T-helper 1 cell treated with Interleukin-12 subunit alpha and Interleukin-12 subunit beta and Interleukin-4 antibody, amounts not matched to agents 30 μg/mL and 1 μg/mL, for 36 hours (primary cell): Measurements from ENCODE around the gene NCBP3.

Experiments
- H3K27ac Mint-ChIP-seq: one replicate; pipeline ENCODE4 v1.8.0; 2021; ENCODE audit warnings: mild to moderate bottlenecking, mixed read lengths
- H3K27me3 Mint-ChIP-seq: one replicate; pipeline ENCODE4 v1.8.0; 2021; ENCODE audit warnings: low read depth, mixed read lengths
- H3K36me3 Mint-ChIP-seq: one replicate; pipeline ENCODE4 v1.8.0; 2021; ENCODE audit warnings: low read depth, mixed read lengths
- H3K4me1 Mint-ChIP-seq: one replicate; pipeline ENCODE4 v1.8.0; 2021; ENCODE audit warnings: low read depth, mixed read lengths
- H3K4me3 Mint-ChIP-seq: one replicate; pipeline ENCODE4 v1.8.0; 2021; ENCODE audit warnings: mild to moderate bottlenecking, moderate library complexity, mixed read lengths
- H3K9me3 Mint-ChIP-seq: one replicate; pipeline ENCODE4 v1.8.0; 2021; ENCODE audit warnings: mixed read lengths

NCBP3 gene

GRCh38 chr17:3845621-3846436 lies at the start of gene NCBP3:
Gene NCBP3, minus strand, starts transcription at chr17:3846246. Its CDS starts 23 bp downstream, at chr17:3846223.
- Mint-ChIP-seq H3K4me1 (peaks cover 17% of the 10 kb centered on the region), H3K27me3 (peaks cover 15% of the 10 kb centered on the region), H3K36me3 (peaks cover 13% of the 10 kb centered on the region), H3K9me3 (no peaks in the 10 kb centered on the region), H3K4me3 (peak within 1 kb of the TSS; percentile 92), H3K27ac (peak within 1 kb of the TSS; percentile 88)

- H3K27me3 Mint-ChIP-seq: peaks cover 8% of the 10 kb centered on the region
- no peak overlapping the region for H3K4me3 Mint-ChIP-seq
- H3K27ac Mint-ChIP-seq: no peak overlapping the region
Observed at GRCh38 chr17:3895354-3895753, 49.3 kb upstream of the NCBP3 start.

DNA sequence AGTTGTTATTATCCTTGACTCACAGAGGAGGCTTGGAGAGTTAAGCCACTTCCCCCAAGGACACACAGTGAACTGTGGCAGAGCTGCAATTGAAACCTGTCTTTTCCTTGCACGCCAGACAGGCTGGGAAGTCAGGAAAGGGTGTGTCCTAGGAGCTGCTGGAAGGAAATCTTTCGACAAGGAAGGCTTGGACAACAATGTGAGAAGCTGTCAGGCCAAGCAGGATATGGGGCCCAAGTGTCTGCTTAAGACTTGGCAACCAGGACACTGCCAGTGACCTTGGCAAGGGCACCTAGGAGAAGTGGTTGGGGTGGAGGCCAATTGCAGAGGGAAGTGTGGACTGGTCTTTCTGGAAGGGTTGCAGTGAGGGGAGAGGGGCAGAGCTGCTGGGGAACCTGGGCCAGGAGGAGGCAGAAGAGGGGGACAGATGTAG lies 48.9 kb upstream of the NCBP3 start:
- no peaks in the 10 kb centered on the region for H3K36me3 Mint-ChIP-seq
- H3K9me3 Mint-ChIP-seq: no peaks in the 10 kb centered on the region
- H3K27me3 Mint-ChIP-seq: peaks cover 8% of the 10 kb centered on the region
- H3K27ac Mint-ChIP-seq: no peak overlapping the region
- no peak overlapping the region for H3K4me3 Mint-ChIP-seq
- peaks cover 19% of the 10 kb centered on the region for H3K4me1 Mint-ChIP-seq

More at GRCh38 chr17:3895354-3895753, 49.3 kb upstream of the NCBP3 start:
- no peaks in the 10 kb centered on the region for H3K9me3 Mint-ChIP-seq
- H3K36me3 Mint-ChIP-seq: no peaks in the 10 kb centered on the region
- H3K4me1 Mint-ChIP-seq: peaks cover 19% of the 10 kb centered on the region

GRCh38 chr17:3894188-3894587 lies 48.1 kb upstream of the NCBP3 start:
- peaks cover 19% of the 10 kb centered on the region for H3K4me1 Mint-ChIP-seq
- H3K27ac Mint-ChIP-seq: peak overlapping the region; percentile 80
- H3K9me3 Mint-ChIP-seq: no peaks in the 10 kb centered on the region
- H3K36me3 Mint-ChIP-seq: no peaks in the 10 kb centered on the region
- H3K27me3 Mint-ChIP-seq: peaks cover 8% of the 10 kb centered on the region
- H3K4me3 Mint-ChIP-seq: peak overlapping the region; percentile 67

- Mint-ChIP-seq H3K9me3 (no peaks in the 10 kb centered on the region), H3K36me3 (no peaks in the 10 kb centered on the region), H3K4me3 (peak overlapping the region; percentile 67), H3K27me3 (peaks cover 8% of the 10 kb centered on the region), H3K4me1 (peaks cover 19% of the 10 kb centered on the region), H3K27ac (peak overlapping the region; percentile 80)
Observed at GRCh38 chr17:3893720-3894116, 47.7 kb upstream of the NCBP3 start.

DNA sequence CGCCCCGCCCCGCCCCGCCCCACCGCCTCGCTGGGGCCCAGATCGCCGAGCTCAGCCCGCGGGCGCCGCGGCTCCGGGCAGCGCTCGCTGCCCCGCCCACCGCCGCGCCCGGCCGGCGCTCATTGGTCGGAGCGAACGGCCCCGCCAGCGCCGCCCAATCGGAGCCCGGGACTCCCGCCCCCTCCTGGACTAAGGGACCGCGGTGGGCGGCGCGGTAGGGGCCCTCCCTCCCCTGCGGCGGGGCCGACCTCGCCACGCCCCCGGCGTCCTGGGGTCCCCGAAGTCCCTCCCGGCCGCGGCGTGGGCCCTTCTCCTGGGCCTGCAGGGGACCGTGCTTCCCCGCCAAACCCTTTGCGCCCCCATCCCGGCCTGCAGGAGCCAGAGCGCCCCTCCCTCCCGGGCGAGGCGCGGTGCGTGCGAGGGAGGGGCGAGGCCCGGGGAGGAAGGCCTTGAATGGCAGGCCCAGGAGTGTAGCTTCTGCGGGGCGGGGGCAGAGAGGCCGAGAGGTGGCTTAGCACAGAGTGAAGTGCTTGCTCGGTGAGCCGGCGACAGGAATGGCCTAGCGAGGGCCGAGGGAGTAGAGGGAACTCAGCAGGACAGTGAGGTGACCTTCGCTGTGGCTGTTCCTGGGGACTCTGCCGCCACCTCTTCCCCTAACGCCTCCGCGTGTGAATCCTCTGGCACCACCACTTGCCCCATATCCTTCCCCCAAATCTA lies 47.1 kb upstream of the NCBP3 start, which contains the start of gene CAMKK1:
Gene CAMKK1 (minus strand): TSS at position 51 of the 717 bp plus-strand sequence. CDS start 7,366 bp downstream, outside the sequence.
- H3K9me3 Mint-ChIP-seq: no peaks in the 10 kb centered on the region
- peak within 1 kb of the TSS; percentile 80 for H3K27ac Mint-ChIP-seq
- H3K4me1 Mint-ChIP-seq: peaks cover 19% of the 10 kb centered on the region
- H3K27me3 Mint-ChIP-seq: peaks cover 8% of the 10 kb centered on the region
- no peaks in the 10 kb centered on the region for H3K36me3 Mint-ChIP-seq
- H3K4me3 Mint-ChIP-seq: peak within 1 kb of the TSS; percentile 74

DNA sequence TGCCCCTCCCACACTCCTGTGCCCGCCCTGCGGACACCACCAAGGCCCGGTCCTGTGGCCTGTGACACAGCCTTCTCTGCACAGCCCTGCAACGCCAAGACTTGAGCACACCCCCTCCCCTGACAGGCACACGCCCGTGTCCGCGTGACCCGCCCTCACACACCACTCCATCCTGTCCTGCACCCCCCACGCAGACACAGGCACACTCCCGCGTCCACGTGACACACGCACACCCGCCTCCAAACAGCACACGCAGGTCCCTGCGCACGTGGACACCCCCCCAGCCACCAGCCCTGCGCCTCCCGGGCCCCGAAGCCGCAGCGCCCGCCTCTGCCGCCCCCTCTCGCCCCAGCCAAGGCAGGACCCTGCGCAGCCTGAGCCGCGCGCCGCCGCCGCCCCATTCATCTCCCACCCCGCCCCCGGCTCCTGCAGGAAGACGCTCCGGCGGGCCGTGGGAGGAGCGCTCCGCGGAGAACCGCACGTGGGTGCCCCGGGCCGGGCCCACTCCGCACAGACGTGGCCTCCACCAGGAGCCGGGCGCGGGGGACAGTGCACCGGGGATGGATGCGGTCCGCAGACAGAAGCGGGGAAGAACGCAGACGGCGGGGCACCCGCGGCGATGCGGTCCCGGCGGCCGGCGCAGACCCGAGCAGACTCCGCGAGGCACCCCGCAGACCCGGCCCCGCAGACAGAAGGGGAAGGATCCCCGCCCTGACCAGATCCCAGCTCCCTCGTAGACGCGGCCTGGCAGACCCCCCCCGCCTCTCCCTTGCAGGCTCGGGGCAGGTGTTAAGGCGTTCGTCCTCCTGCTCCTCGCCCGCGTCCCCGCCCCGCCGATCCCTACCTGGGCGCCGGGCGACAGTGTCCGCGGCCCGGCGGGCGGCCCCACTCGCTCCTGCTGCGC lies 46.3 kb upstream of the NCBP3 start:
- H3K9me3 Mint-ChIP-seq: no peaks in the 10 kb centered on the region
- peak overlapping the region; percentile 74 for H3K4me3 Mint-ChIP-seq
- no peaks in the 10 kb centered on the region for H3K36me3 Mint-ChIP-seq
- H3K27ac Mint-ChIP-seq: peak overlapping the region; percentile 74
- H3K27me3 Mint-ChIP-seq: peaks cover 8% of the 10 kb centered on the region
- peaks cover 20% of the 10 kb centered on the region for H3K4me1 Mint-ChIP-seq

GRCh38 chr17:3891626-3892094 lies 45.6 kb upstream of the NCBP3 start:
- H3K4me1 Mint-ChIP-seq: peaks cover 27% of the 10 kb centered on the region
- no peaks in the 10 kb centered on the region for H3K36me3 Mint-ChIP-seq
- peak overlapping the region; percentile 49 for H3K27ac Mint-ChIP-seq

DNA sequence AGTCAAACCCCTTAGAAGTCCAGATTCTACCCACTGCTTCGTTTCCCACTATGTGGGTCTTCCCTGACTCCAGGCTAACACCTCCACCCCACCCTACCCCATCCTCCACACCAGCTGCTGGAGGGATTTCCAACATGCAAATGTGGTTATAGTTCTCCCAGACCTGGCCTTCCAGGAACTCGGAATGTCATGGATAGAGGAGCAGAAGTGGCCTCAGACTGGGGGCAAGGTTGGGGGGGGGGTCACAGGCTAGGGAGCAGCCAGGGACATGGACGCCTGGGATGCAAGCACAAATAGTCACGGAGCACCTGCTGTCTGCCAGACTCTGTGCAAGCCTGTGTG lies 44.8 kb upstream of the NCBP3 start:
- peaks cover 34% of the 10 kb centered on the region for H3K4me1 Mint-ChIP-seq
- peak overlapping the region; percentile 5 for H3K27ac Mint-ChIP-seq
- H3K27me3 Mint-ChIP-seq: peaks cover 8% of the 10 kb centered on the region
- no peaks in the 10 kb centered on the region for H3K36me3 Mint-ChIP-seq
- no peaks in the 10 kb centered on the region for H3K9me3 Mint-ChIP-seq
- H3K4me3 Mint-ChIP-seq: peak overlapping the region; percentile 74

More at GRCh38 chr17:3891626-3892094, 45.6 kb upstream of the NCBP3 start:
- Mint-ChIP-seq H3K27me3 (peaks cover 8% of the 10 kb centered on the region), H3K4me3 (peak overlapping the region; percentile 74), H3K9me3 (no peaks in the 10 kb centered on the region)

DNA sequence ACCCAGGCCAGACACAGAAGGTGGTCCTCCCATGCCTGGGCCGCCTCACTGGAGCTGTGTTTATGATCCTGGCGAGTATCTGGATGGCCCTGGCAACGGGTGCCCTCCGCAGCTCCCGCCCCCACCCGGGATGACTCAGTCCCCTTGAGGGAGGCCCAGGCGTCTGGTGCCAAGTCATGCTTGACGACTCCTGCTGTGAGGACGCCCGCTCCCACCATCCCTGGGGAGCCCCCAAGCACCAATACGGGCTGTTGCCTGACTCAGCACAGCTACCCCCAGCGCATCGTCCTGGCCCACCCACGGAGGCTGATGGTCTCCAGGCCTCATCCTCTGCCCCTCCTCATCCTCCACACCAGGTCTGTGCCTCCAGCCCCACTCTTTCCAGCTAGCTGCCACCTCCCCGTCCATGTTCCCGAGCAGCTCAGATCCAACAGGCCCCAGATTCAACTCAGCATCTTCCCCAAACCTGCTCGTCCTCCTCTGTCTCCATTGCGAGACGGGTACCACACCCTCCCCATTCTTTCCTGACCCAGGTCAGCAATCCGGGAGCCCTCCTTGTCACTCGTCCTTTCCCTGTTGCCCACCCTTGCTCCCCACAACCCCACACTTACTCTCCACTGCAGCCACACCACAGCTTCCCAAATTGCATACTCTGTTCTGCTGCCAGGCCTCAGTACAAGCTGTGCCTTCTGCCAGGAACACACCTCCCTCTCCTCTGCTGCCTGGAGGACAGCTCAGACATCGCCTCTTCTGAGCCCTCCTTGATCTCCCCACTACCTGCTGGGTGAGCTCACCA lies 44.2 kb upstream of the NCBP3 start:
- Mint-ChIP-seq H3K27ac (no peak overlapping the region), H3K4me1 (peaks cover 34% of the 10 kb centered on the region), H3K27me3 (peaks cover 8% of the 10 kb centered on the region), H3K4me3 (peak overlapping the region; percentile 30), H3K36me3 (no peaks in the 10 kb centered on the region), H3K9me3 (no peaks in the 10 kb centered on the region)

- peaks cover 8% of the 10 kb centered on the region for H3K27me3 Mint-ChIP-seq
- H3K27ac Mint-ChIP-seq: no peak overlapping the region
- no peaks in the 10 kb centered on the region for H3K36me3 Mint-ChIP-seq
- H3K4me1 Mint-ChIP-seq: peaks cover 34% of the 10 kb centered on the region
- no peak overlapping the region for H3K4me3 Mint-ChIP-seq
- no peaks in the 10 kb centered on the region for H3K9me3 Mint-ChIP-seq
Observed at GRCh38 chr17:3889325-3890012, 43.4 kb upstream of the NCBP3 start.

GRCh38 chr17:3888343-3889171 lies 42.5 kb upstream of the NCBP3 start:
- H3K4me1 Mint-ChIP-seq: peaks cover 29% of the 10 kb centered on the region
- no peaks in the 10 kb centered on the region for H3K36me3 Mint-ChIP-seq
- H3K27me3 Mint-ChIP-seq: peaks cover 8% of the 10 kb centered on the region
- H3K9me3 Mint-ChIP-seq: no peaks in the 10 kb centered on the region
- no peak overlapping the region for H3K4me3 Mint-ChIP-seq
- H3K27ac Mint-ChIP-seq: no peak overlapping the region
